ENCODE measurements around the gene SRP9. TPM values are rescaled to one million over a fixed set of nuclear protein-coding genes. Genes with fewer than 3 reads are reported as not detected.

SRP9 gene
- total RNA-seq, 2 donors from 2014 or later, result 48.5 to 86.6 TPM

- no peak overlapping the region for H3K4me3 ChIP-seq
- peaks cover 95% of the 10 kb centered on the region for H3K4me1 ChIP-seq
- no peaks in the 10 kb centered on the region for H3K27me3 ChIP-seq
- no peak for TF ChIP-seq CTCF (IDR thresholded peaks at IDR 0.05)
- TF ChIP-seq POLR2A (IDR thresholded peaks at IDR 0.05), result no peak
- no peak for DNase-seq
- H3K36me3 ChIP-seq (replicated peaks in 1 of 2; ENCODE audit: insufficient read depth in 1 of 2, low read depth in 2 of 2), result no peaks in the 10 kb centered on the region
- H3K9me3 ChIP-seq, result no peaks in the 10 kb centered on the region
- WGBS, 2 donors, result 83 to 87% methylated on average over 16 to 17 of the region's 17 CpGs
- no peak for ATAC-seq
- intact Hi-C loops (cut with DNase I), result no loop called here
- H3K27ac ChIP-seq, result peak overlapping the region in 2 of 4 donors; percentile 85 to 88
Observed at GRCh38 chr1:225815526-225816178, 38.0 kb downstream of the SRP9 start.

GRCh38 chr1:225816643-225817538, 39.3 kb downstream of the SRP9 start:
- intact Hi-C loops (cut with DNase I), result no loop called here
- 36 to 38% methylated on average over 15 to 17 of the region's 17 CpGs for whole genome bisulfite sequencing, 2 donors
- DNase-seq (peak; percentile 35 to 55 (median 48)), ATAC-seq (peak; percentile 14)
- H3K27me3 ChIP-seq, result no peaks in the 10 kb centered on the region
- H3K9me3 ChIP-seq, result no peaks in the 10 kb centered on the region
- H3K27ac ChIP-seq, result peak overlapping the region; percentile 85 to 88 (median 87)
- H3K4me3 ChIP-seq, result no peak overlapping the region
- TF ChIP-seq POLR2A (IDR thresholded peaks at IDR 0.05), result no peak
- H3K36me3 ChIP-seq (replicated peaks in 1 of 2; ENCODE audit: insufficient read depth in 1 of 2, low read depth in 2 of 2), result no peaks in the 10 kb centered on the region
- H3K4me1 ChIP-seq, result peaks cover 98% of the 10 kb centered on the region

GRCh38 chr1:225817611-225818061, 40.0 kb downstream of the SRP9 start:
- ATAC-seq (peak; percentile 91), DNase-seq (peak; percentile 90 to 95 (median 94))
- peaks cover 98% of the 10 kb centered on the region for H3K4me1 ChIP-seq
- intact Hi-C loops (cut with DNase I), result no loop called here
- H3K36me3 ChIP-seq (replicated peaks in 1 of 2; ENCODE audit: insufficient read depth in 1 of 2, low read depth in 2 of 2), result no peaks in the 10 kb centered on the region
- H3K4me3 ChIP-seq, result no peak overlapping the region
- no peaks in the 10 kb centered on the region for H3K9me3 ChIP-seq
- H3K27ac ChIP-seq, result peak overlapping the region; percentile 85 to 88 (median 87)
- TF ChIP-seq POLR2A (IDR thresholded peaks at IDR 0.05), result peak in 2 of 3 donors; percentile 25 to 27
- TF ChIP-seq CTCF (IDR thresholded peaks at IDR 0.05), result peak in 1 of 7 experiments; percentile 5
- H3K27me3 ChIP-seq, result no peaks in the 10 kb centered on the region
- 19 to 23% methylated on average over 5 to 8 of the region's 8 CpGs for WGBS, 2 donors

GRCh38 chr1:225818229-225818628, 40.6 kb downstream of the SRP9 start:
- Histone ChIP-seq H3K9me3 (no peaks in the 10 kb centered on the region), H3K4me1 (peaks cover 98% of the 10 kb centered on the region), H3K27ac (peak overlapping the region in 3 of 4 donors; percentile 85 to 88 (median 86)), H3K27me3 (no peaks in the 10 kb centered on the region), H3K36me3 (replicated peaks in 1 of 2; ENCODE audit: insufficient read depth in 1 of 2, low read depth in 2 of 2) (no peaks in the 10 kb centered on the region), H3K4me3 (no peak overlapping the region)
- DNase-seq (no peak), ATAC-seq (no peak)
- 72 to 78% methylated on average over 7 of the region's 7 CpGs for WGBS, 2 donors
- no peak for TF ChIP-seq CTCF (IDR thresholded peaks at IDR 0.05)
- TF ChIP-seq POLR2A (IDR thresholded peaks at IDR 0.05), result no peak
- intact Hi-C loops (cut with DNase I), result no loop called here
